Neural progenitor cell (in vitro differentiated cells): ENCODE measurements around the gene RIN2.

Experiments used
- CTCF ChIP-seq: fragments of 200-600 bp; sonication (generic); IDR thresholded peaks from 2 replicates; pipeline ENCODE4 v1.5.1; 2017; ENCODE audit warnings: antibody characterized with exemption, mild to moderate bottlenecking
- EZH2 ChIP-seq: fragments of 200-600 bp; sonication (generic); IDR thresholded peaks from 2 replicates; pipeline ENCODE4 v1.6.1; 2017; ENCODE audit warnings: antibody characterized with exemption, mild to moderate bottlenecking, moderate library complexity

- no peak for TF ChIP-seq CTCF
- no peak for TF ChIP-seq EZH2
Measured at GRCh38 chr20:19769507-19769906, 11.4 kb downstream of the RIN2 start.
